HG02798 (cell line): ENCODE results near the gene BMPR1A.
"Not testable (repeated sequence)": the region's sequence is repeated elsewhere in the genome, so short reads cannot be mapped to it uniquely, and the experiment has no call there.

Experiments
- ATAC-seq: cut with Tn5 transposase; IDR thresholded peaks from one replicate; pipeline ENCODE4 v1.9.1; 2021; ENCODE audit warnings: mild to moderate bottlenecking; ENCODE audit not compliant: unreplicated experiment, poor library complexity

Gene BMPR1A

GRCh38 chr10:86830043-86830591 is 73.7 kb downstream of the BMPR1A start:
- ATAC-seq, result no peak

- ATAC-seq, result no peak
These were observed 77.5 kb downstream of the BMPR1A start for GRCh38 chr10:86833969-86834368.

- no peak for ATAC-seq
These were observed 79.6 kb downstream of the BMPR1A start for GRCh38 chr10:86836044-86836443.

GRCh38 chr10:86837663-86838062 is 81.2 kb downstream of the BMPR1A start:
- ATAC-seq, result no peak

GRCh38 chr10:86840498-86840897 is 84.1 kb downstream of the BMPR1A start:
- no peak for ATAC-seq

- ATAC-seq, result no peak
These were observed 89.7 kb downstream of the BMPR1A start for GRCh38 chr10:86846088-86846487.

- ATAC-seq, result no peak
These were observed 92.3 kb downstream of the BMPR1A start for GRCh38 chr10:86848747-86849146.

- peak; percentile 78 for ATAC-seq
These were observed 92.9 kb downstream of the BMPR1A start for GRCh38 chr10:86849181-86849894.

GRCh38 chr10:86850481-86850880 is 94.1 kb downstream of the BMPR1A start:
- no peak for ATAC-seq

GRCh38 chr10:86851328-86852207 is 95.1 kb downstream of the BMPR1A start:
- no peak for ATAC-seq

- ATAC-seq, result not testable (repeated sequence)
These were observed 97.2 kb downstream of the BMPR1A start for GRCh38 chr10:86853582-86853981.

- no peak for ATAC-seq
These were observed 99.1 kb downstream of the BMPR1A start for GRCh38 chr10:86855513-86855912.

- no peak for ATAC-seq
These were observed 99.7 kb downstream of the BMPR1A start for GRCh38 chr10:86856156-86856555.

GRCh38 chr10:86857128-86857721 is 100.8 kb downstream of the BMPR1A start:
- ATAC-seq, result no peak

GRCh38 chr10:86858011-86858410 is 101.6 kb downstream of the BMPR1A start:
- no peak for ATAC-seq

GRCh38 chr10:86861351-86861750 is 104.9 kb downstream of the BMPR1A start:
- ATAC-seq, result no peak

- no peak for ATAC-seq
These were observed 106.0 kb downstream of the BMPR1A start for GRCh38 chr10:86862373-86862772.

- no peak for ATAC-seq
These were observed 106.5 kb downstream of the BMPR1A start for GRCh38 chr10:86862786-86863483.

- no peak for ATAC-seq
These were observed 107.0 kb downstream of the BMPR1A start for GRCh38 chr10:86863484-86863842.
